H7 (cell line): Measurements from ENCODE around the gene SCN1B. TPM values are rescaled to one million over a fixed set of nuclear protein-coding genes. Genes with fewer than 3 reads are reported as not detected.
"Not testable (repeated sequence)": the region's sequence is repeated elsewhere in the genome, so short reads cannot be mapped to it uniquely, and the experiment has no call there.

Experiments used
- DNase-seq: peaks from one replicate; pipeline ENCODE4 v3.0.0; 2012
- H3K27me3 ChIP-seq: 2 replicates; pipeline ENCODE4 v1.6.0; 2011; ENCODE audit warnings: mild to moderate bottlenecking, low read length; ENCODE audit not compliant: control insufficient read depth, insufficient read depth
- H3K36me3 ChIP-seq: replicated peaks from 2 replicates; pipeline ENCODE4 v1.5.1; 2011; ENCODE audit warnings: low read length; ENCODE audit not compliant: control insufficient read depth, insufficient read depth
- H3K4me3 ChIP-seq: 2 replicates; pipeline ENCODE4 v1.5.1; 2011; ENCODE audit warnings: low read depth, mild to moderate bottlenecking, control low read depth, low read length, moderate library complexity; ENCODE audit not compliant: insufficient read depth
- total RNA-seq: library from RNA; depleted of rRNA; stranded (reverse); fragments of >200 nt; shearing (Covaris generic); gene quantifications from 2 replicates; pipeline ENCODE4 v1.2.3, GENCODE V29; 2014

The SCN1B gene
- total RNA-seq, 1 experiment from 2014 or later: 8.1 TPM

DNA sequence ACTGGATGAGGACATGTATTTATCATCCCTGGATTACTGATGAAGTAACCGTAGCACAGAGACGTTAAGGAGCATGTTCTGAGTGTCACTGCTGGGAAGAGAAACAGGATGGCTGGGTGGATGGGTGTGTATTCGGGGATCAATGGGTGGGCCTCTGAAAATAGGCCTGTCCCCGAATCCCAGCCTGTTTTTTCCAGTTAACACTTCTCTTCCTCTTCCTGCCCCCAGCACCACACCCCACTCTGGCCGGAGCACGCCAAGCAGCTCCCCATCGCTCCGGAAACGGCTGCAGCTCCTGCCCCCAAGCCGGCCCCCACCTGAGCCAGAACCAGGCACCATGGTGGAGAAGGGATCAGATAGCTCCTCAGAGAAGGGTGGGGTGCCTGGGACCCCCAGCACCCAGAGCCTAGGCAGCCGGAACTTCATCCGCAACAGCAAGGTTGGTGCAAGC is 21.4 kb upstream of the SCN1B start:
- Histone ChIP-seq H3K36me3 (peaks cover 57% of the 10 kb centered on the region), H3K4me3 (no peak overlapping the region), H3K27me3 (no peaks in the 10 kb centered on the region)
- DNase-seq: no peak

DNA sequence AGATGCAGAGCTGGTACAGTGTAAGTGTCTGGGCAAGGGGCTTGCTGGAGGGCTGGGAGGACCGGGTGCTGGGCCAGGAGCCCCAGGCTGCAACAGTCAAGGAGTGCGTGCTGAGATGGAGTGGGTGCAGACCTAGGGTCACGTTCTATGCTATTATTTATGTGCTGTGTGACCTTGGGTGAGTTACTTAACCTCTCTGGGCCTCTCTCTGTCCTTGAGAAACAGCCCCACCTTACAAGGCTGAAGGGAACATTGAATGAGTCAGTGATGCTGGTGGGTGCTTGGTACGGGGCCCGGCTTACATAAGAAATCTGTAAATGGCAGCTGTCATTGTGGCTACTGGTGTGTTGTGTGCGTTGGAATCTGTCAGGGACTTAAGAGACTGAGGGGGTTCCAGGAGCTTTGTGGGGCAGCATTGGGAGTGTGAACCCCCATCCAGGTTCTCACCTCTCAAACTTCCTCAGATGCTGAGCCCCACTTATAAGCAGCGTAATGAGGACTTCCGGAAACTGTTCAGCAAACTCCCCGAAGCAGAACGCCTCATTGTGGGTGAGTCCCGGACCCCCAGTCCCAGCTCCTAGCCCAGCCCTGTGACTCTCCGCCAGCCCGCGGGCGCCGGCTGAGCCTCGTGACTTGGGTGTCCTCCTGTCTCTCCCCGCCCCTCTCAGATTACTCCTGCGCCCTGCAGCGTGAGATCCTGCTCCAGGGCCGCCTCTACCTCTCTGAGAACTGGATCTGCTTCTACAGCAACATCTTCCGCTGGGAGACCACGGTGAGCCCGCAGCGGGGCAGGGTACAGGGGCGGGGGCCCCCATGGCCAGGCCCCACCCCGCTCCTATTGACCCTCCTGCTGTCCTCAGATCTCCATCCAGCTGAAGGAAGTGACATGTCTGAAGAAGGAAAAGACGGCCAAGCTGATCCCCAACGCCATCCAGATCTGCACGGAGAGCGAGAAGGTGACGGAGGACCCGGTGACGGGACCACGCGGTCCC is 20.6 kb upstream of the SCN1B start:
- Histone ChIP-seq H3K36me3 (peaks cover 59% of the 10 kb centered on the region), H3K27me3 (no peaks in the 10 kb centered on the region), H3K4me3 (no peak overlapping the region)
- peak; percentile 52 for DNase-seq

DNA sequence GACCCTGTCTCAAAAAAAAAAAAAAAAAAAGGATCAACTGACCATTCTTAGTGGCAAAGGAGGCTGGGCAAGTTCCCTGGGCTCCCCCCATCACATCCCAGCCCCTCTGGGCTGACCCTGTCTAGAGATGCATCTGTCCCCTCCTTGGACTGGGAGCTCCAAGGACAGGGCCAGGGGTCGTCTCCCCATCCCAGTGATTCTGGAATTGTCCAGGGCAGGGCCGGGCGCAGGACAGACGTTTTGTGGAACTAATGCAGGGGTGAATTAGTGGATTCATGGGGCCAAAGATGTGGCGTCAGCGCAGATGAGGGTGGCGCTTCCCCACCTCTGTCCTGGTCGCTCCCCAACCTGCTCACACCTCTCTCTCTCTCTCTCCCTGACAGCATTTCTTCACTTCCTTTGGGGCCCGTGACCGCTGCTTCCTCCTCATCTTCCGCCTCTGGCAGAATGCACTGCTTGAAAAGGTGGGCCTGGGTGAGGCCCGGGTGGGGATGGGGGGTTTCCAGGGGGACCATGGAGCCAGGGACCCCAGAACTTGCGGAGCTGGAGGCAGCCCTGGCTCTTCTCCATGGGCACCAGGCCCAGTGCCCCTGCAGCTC is 19.1 kb upstream of the SCN1B start:
- H3K36me3 ChIP-seq: peaks cover 64% of the 10 kb centered on the region
- H3K27me3 ChIP-seq: no peaks in the 10 kb centered on the region
- H3K4me3 ChIP-seq: no peak overlapping the region
- no peak for DNase-seq

DNA sequence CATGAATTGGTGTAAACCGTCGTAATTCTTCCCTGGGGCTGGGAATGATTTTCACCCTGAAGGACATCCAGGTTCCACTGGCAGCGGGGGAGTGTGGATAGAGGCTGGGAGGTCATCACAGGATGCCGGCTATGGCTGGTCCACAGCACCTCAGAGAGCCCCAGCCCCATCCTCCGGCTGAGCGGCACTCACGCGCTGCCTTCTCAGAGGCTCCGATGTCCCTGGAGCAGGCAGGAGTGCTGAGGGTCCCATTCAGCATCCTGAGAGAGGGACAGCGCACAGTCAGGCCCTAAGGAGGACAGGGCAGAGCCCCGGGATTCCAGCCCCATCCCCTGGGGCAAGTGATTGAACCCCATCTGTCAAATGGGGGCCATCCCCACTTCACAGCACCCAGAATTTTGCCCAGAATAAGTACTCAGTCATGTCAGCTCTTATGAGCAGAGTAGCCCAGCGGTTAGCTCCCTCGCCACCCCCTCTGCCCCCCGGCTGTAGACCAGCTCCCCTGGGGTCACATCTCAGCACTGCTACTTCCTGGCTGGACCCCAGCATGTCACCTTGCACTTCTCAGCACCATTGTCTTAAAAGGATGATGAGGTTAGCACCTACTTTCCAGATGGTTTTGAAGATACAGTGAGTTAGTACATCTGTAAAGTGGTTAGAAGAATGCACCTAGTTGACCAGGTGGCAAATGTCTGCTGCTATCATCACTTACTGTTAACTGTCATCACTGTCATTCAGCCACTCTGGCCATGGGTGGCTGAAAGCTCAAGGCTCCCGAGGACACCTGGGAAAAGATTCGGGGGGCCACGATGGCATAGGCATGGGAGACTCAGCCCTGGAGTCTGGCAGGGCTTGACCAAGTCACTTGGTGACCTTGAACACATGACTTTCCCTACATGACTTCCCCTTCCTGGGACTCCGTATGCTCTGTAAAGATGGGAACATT is 18.3 kb upstream of the SCN1B start:
- Histone ChIP-seq H3K27me3 (no peaks in the 10 kb centered on the region), H3K4me3 (no peak overlapping the region), H3K36me3 (peaks cover 65% of the 10 kb centered on the region)
- no peak for DNase-seq

DNA sequence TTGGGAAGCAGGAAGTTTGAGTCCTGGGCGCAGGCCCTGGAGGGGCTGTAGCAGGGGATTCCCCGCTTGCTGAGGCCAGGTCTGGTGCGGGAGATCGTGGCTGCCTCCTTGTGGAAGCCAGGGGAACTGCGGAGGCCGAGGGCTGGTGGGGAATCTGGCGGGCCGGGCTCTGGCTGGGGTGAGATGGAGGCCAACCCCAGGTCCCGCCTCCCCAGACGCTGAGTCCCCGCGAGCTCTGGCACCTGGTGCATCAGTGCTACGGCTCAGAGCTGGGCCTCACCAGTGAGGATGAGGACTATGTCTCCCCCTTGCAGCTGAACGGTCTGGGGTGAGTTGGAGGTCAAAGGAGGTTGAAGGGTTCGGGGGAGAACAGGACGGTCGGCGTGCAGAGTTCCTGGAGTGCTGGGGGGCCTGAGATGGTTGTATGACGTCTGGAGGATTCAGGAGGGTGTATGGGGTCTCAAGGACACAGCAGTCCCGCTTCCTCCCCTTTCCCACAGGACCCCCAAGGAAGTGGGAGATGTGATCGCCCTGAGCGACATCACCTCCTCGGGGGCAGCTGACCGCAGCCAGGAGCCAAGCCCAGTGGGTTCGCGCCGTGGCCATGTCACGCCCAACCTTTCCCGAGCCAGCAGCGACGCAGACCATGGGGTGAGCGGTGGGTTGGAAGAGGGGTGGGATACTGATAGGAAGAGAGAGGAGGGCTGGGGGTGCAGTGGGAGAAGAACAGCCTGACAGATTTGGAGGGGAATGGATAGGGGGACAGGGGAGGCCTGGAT is 17.0 kb upstream of the SCN1B start:
- peak; percentile 99 for DNase-seq

DNA sequence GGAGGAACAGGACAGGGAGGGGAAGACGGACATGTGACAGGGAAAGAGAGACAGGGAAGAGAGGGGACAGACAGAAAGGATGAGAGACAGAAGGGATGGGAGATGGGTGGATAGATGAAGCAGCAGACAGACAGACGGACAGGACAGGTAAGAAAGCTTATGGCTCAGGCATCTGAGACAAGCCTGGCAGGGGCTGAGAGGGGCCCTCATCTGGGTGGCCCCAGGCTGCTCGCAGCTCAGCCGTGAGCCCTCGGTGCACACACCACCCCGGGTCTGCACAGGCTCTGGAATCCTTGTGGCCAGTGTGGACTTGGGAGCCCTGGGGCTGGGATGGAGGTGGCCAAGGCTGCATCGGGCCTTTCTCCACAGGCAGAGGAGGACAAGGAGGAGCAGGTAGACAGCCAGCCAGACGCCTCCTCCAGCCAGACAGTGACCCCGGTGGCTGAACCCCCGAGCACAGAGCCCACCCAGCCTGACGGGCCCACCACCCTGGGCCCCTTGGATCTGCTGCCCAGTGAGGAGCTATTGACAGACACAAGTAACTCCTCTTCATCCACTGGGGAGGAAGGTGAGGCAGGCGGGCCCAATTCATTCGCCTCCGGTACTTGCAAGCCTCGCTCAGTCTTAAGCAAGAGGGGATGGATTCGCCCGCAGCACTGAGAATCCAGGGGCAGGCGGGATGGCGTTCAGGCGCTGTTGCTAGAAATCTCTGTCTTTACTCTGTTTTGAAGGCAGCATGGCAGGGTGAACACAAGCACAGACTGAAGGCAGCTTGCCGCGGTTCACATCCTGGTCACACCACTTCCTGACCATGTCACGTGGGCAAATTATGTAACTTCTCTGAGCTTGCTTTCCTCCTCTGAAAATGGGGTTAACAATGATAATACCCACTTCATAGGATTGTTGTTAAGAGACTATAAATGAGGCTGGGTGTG is 16.2 kb upstream of the SCN1B start:
- no peaks in the 10 kb centered on the region for H3K27me3 ChIP-seq
- no peak overlapping the region for H3K4me3 ChIP-seq
- peaks cover 76% of the 10 kb centered on the region for H3K36me3 ChIP-seq
- DNase-seq: peak; percentile 54

More for the DNA sequence above, 17.0 kb upstream of the SCN1B start:
- H3K4me3 ChIP-seq: no peak overlapping the region
- no peaks in the 10 kb centered on the region for H3K27me3 ChIP-seq
- peaks cover 73% of the 10 kb centered on the region for H3K36me3 ChIP-seq

DNA sequence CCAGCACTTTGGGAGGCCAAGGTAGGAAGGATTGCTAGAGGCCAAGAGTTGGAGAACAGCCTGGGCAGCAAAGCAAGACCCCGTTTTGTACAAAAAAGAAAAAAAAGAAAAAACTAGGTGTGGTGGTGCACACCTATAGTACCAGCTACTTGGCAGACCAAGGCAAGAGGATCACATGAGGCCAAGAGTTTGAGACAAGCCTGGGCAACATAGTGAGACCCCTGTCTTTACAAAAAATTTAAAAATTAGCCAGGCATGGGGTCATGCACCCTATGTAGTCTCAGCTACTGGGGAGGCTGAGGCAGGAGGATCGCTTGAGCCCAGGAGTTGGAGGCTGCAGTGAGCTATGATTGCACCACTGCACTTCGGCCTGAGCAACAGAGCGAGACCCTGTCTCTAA is 15.5 kb upstream of the SCN1B start:
- not testable (repeated sequence) for DNase-seq, H3K4me3 ChIP-seq, H3K27me3 ChIP-seq
- H3K36me3 ChIP-seq: peaks cover 76% of the 10 kb centered on the region

DNA sequence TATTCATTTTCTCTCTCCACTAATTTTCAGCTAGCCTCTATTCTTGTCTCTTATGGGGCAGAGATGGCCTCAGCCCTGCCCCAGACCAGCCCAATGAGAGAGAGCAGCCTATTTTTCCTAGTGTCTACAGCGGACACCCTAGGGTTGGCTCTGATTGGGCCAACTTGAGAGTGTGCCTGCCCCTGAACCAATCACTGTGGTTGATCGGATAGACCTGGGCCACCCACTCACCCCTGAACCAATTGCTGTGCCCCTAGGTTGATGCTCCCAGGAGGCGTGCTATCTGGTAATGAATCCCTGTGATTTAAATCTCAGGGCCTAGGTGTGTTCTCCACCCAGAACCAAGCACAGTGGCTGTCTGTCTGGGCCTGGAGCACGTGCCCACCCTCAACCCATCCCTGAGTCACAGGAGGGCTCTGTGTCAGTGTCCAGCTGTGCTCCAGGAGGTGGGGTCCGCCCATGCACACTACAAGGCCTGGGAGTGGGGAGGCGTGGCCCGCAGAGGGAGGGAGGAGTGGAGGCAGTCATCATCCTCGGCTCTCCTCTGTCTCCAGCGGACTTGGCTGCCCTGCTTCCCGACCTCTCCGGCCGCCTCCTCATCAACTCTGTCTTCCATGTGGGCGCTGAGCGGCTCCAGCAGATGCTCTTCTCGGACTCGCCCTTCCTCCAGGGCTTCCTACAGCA is 14.9 kb upstream of the SCN1B start:
- Histone ChIP-seq H3K27me3 (no peaks in the 10 kb centered on the region), H3K36me3 (peaks cover 73% of the 10 kb centered on the region), H3K4me3 (no peak overlapping the region)
- no peak for DNase-seq

DNA sequence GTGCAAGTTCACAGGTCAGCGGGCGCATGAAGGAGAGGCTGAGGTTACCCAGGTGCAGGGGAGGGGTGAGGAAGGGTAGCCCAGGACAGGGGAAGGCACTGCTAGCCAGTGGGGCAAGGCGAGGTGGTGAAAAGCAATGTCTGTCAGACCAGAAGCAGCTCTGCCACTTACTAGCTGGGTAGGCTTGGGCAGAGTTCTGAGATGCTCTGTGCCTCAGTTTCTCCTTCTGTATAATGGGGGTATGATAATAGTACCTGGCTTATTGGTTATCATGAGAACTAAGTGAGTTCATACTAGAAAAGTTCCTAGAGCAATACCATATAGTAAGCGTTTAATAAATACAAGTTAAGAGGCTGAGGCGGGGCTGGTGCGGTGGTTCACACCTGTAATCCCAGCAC is 14.3 kb upstream of the SCN1B start:
- peaks cover 73% of the 10 kb centered on the region for H3K36me3 ChIP-seq
- DNase-seq: no peak

DNA sequence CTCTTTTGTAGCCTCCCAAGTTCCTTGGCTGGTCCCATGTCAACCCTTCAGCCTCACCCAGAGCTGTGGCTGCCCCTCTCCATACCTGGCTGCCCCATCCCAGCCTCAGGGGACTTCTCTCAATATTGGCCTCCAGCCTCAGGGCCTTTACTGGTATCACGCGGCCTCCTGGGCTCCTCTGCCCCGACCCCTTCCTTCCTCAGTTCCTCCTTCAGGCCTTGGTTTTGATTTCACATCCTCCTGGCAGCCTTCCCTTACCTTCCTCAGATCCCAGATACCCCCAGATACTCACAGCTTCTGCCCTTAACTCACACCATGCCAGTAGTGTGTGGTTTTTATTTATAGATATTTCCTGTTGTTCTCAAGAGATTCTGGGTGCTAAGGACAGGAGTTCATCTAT is 12.8 kb upstream of the SCN1B start:
- Histone ChIP-seq H3K4me3 (no peak overlapping the region), H3K27me3 (no peaks in the 10 kb centered on the region), H3K36me3 (peaks cover 74% of the 10 kb centered on the region)
- DNase-seq: no peak

More for the DNA sequence above, 14.3 kb upstream of the SCN1B start:
- no peak overlapping the region for H3K4me3 ChIP-seq
- no peaks in the 10 kb centered on the region for H3K27me3 ChIP-seq

DNA sequence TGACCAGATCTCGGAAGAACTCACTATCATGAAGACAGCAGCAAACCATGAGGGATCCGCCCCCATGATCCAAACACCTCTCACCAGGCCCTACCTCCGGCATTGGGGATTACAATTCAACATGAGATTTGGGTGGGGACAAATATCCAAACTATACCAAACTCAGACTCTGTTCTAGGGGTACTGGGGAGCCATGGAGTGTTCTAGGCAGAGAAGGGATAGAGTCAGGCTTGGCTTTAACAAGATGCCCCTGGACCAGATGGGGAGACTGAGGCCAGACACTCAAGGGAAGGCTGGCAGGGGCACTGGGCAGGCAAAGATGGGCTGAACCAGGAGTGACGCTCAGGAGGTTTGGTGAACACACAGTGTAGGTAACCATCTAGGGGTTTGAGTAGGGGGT is 11.9 kb upstream of the SCN1B start:
- Histone ChIP-seq H3K36me3 (peaks cover 76% of the 10 kb centered on the region), H3K27me3 (no peaks in the 10 kb centered on the region), H3K4me3 (no peak overlapping the region)
- DNase-seq: no peak

DNA sequence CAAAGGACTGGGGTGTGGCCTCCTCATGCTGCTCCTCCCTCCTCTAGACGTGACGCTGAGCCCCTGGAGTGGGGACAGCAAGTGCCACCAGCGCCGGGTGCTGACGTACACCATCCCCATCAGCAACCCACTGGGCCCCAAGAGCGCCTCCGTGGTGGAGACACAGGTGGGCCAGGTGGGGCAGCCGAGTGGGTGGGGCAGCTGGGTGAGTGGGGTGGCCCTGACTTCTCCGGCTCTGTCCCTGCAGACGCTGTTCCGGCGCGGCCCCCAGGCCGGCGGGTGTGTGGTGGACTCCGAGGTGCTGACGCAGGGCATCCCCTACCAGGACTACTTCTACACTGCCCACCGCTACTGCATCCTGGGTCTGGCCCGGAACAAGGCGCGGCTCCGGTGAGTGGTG is 11.1 kb upstream of the SCN1B start:
- no peak for DNase-seq
- H3K36me3 ChIP-seq: peaks cover 76% of the 10 kb centered on the region
- H3K4me3 ChIP-seq: no peak overlapping the region
- H3K27me3 ChIP-seq: no peaks in the 10 kb centered on the region
